Activated CD8-positive, alpha-beta memory T cell treated with anti-CD3 and anti-CD28 coated beads, Interleukin-2, amount 10 ng/mL, durations not matched to agents 7 days and 5 days (primary cell): Measurements from ENCODE around the gene VAC14. TPM values are rescaled to one million over a fixed set of nuclear protein-coding genes. Genes with fewer than 3 reads are reported as not detected.

ENCODE experiments used
- ATAC-seq: fragments of 150-1000 bp; cut with Tn5 transposase; one replicate; pipeline ENCODE4 v1.10.0; 2021; ENCODE audit warnings: moderate library complexity
- CTCF ChIA-PET: fragments of 350-600 bp; sonication (Branson Sonifier 250); formaldehyde crosslinking; loops from one replicate; lab custom pipeline; 2021; ENCODE audit warnings: antibody characterized with exemption; lab: Charles Lee
- DNase-seq: peaks from one replicate; pipeline ENCODE4 v3.0.0-alpha.2; 2020
- H3K27ac Mint-ChIP-seq: one replicate; pipeline ENCODE4 v1.8.0; 2021; ENCODE audit warnings: mild to moderate bottlenecking, mixed read lengths
- H3K27me3 Mint-ChIP-seq: one replicate; pipeline ENCODE4 v1.8.0; 2021; ENCODE audit warnings: mixed read lengths
- H3K36me3 Mint-ChIP-seq: one replicate; pipeline ENCODE4 v1.8.0; 2021; ENCODE audit warnings: mild to moderate bottlenecking, mixed read lengths
- H3K4me1 Mint-ChIP-seq: one replicate; pipeline ENCODE4 v1.8.0; 2021; ENCODE audit warnings: mixed read lengths
- H3K4me3 Mint-ChIP-seq: one replicate; pipeline ENCODE4 v1.8.0; 2021; ENCODE audit warnings: mild to moderate bottlenecking, moderate library complexity, mixed read lengths
- H3K9me3 Mint-ChIP-seq: one replicate; pipeline ENCODE4 v1.8.0; 2022; ENCODE audit warnings: low read depth, mixed read lengths
- total RNA-seq, 2 experiments: library from RNA; stranded (reverse); gene quantifications; one replicate each; pipeline ENCODE4 v1.2.3, GENCODE V29; 2021

VAC14 gene
- total RNA-seq, 2 experiments from 2014 or later, result 36.2 to 38.6 TPM

DNA sequence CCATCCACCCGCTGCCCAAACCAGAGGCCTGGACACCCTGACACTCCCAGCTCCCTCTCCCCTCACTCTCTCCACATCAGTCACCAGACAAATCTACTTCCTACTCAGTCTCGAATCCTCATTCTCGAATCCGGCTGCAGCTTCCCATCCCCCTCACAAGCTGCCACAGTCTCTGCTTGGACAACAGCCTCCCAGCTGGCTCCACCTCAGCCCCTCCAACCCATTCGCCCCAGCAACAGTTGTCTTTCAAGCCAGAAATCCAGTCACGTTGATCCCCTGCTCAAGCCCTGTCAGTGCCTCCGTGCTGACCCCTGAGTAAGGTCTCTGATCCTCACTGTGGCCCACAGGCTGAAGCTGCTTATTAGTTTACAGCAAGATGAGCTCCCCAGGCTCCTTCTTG lies 70.9 kb downstream of the VAC14 start:
- H3K4me3 Mint-ChIP-seq, result no peak overlapping the region
- H3K4me1 Mint-ChIP-seq, result no peaks in the 10 kb centered on the region
- H3K36me3 Mint-ChIP-seq, result peaks cover 3% of the 10 kb centered on the region
- H3K9me3 Mint-ChIP-seq, result no peaks in the 10 kb centered on the region
- no peak overlapping the region for H3K27ac Mint-ChIP-seq
- no peaks in the 10 kb centered on the region for H3K27me3 Mint-ChIP-seq
- DNase-seq (no peak), ATAC-seq (no peak)
- CTCF ChIA-PET, result no interaction called here

DNA sequence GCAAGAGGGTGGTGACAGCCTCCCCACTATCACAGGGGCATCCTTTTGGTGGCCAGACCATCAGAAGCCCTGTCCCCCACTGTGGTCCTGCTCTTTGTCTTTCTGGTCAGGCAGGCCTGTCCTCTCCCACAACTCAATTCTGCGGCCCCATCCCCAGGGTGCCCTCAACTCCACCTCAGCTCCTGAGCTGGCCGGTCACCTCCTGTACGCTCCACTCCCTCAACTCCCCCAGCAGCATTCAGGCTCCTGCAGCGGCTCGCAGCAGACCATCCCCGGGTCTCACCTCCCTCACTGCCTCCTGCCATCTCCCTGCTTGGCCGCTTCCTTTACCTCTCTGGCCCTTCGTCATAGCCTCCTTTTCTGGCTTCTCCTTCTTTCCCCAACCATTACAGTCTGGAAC lies 71.7 kb downstream of the VAC14 start:
- CTCF ChIA-PET, result no interaction called here

DNA sequence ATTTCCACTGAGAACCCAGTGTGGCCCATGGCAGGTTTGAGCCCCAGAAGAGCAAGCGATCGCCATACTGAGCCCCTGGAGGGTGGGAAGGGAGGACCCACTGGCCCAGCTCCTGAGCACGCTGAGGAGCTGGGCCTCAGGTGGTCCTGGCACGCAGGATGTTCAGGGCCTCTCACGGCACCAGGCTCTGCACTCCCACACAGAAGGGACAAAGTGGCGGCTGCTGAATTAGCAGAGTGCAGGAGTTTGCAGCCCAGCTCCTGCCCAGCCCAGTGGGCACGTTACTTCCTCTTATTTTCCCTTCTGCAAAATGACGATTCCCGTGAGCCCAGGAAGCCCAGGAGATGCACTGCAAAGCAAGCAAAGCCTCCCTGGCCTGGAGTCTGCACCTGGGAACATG lies 72.8 kb downstream of the VAC14 start:
- Mint-ChIP-seq H3K4me3 (no peak overlapping the region), H3K27ac (no peak overlapping the region), H3K4me1 (no peaks in the 10 kb centered on the region), H3K27me3 (no peaks in the 10 kb centered on the region), H3K36me3 (peaks cover 3% of the 10 kb centered on the region), H3K9me3 (no peaks in the 10 kb centered on the region)
- DNase-seq (no peak), ATAC-seq (no peak)
- CTCF ChIA-PET, result interaction anchor here (0.8 to 2.0 kb wide), 2 partner anchors 42 to 43 kb away, joined by 3 to 8 read pairs; no protein-coding TSS in a partner anchor

More for the DNA sequence above, 71.7 kb downstream of the VAC14 start:
- DNase-seq, result no peak
- H3K4me1 Mint-ChIP-seq, result no peaks in the 10 kb centered on the region
- H3K9me3 Mint-ChIP-seq, result no peaks in the 10 kb centered on the region
- no peak for ATAC-seq
- H3K4me3 Mint-ChIP-seq, result no peak overlapping the region
- no peak overlapping the region for H3K27ac Mint-ChIP-seq
- H3K36me3 Mint-ChIP-seq, result peaks cover 3% of the 10 kb centered on the region
- H3K27me3 Mint-ChIP-seq, result no peaks in the 10 kb centered on the region

DNA sequence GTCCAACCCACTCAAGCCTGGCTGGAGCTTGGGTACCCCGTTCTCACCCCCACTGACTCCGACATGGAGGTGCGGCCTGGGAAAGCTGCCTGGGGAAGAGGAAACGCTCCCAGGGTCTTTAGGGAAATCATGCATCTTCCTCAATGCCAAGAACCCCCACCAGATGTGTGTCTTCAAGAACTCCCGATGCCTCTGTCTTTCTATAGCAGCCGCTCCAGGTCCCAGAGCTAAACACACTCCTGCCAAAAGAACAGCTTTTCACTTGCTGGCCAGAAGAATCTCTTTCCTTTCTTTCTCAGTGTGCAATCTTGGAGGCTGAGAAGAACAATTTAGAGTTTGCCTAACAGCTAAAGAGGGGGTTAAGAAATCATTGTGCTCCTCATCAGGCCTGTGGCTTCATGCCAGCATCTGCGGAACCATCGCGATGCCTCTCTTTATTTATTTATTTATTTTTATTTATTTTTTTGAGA lies 74.0 kb downstream of the VAC14 start:
- no peaks in the 10 kb centered on the region for H3K27me3 Mint-ChIP-seq
- H3K4me1 Mint-ChIP-seq, result no peaks in the 10 kb centered on the region
- H3K9me3 Mint-ChIP-seq, result no peaks in the 10 kb centered on the region
- no peaks in the 10 kb centered on the region for H3K36me3 Mint-ChIP-seq
- CTCF ChIA-PET, result interaction anchor here (2.0 kb wide), 1 partner anchor 44 kb away, joined by 8 read pairs; no protein-coding TSS in a partner anchor
- DNase-seq (no peak), ATAC-seq (no peak)
- no peak overlapping the region for H3K27ac Mint-ChIP-seq
- H3K4me3 Mint-ChIP-seq, result no peak overlapping the region

DNA sequence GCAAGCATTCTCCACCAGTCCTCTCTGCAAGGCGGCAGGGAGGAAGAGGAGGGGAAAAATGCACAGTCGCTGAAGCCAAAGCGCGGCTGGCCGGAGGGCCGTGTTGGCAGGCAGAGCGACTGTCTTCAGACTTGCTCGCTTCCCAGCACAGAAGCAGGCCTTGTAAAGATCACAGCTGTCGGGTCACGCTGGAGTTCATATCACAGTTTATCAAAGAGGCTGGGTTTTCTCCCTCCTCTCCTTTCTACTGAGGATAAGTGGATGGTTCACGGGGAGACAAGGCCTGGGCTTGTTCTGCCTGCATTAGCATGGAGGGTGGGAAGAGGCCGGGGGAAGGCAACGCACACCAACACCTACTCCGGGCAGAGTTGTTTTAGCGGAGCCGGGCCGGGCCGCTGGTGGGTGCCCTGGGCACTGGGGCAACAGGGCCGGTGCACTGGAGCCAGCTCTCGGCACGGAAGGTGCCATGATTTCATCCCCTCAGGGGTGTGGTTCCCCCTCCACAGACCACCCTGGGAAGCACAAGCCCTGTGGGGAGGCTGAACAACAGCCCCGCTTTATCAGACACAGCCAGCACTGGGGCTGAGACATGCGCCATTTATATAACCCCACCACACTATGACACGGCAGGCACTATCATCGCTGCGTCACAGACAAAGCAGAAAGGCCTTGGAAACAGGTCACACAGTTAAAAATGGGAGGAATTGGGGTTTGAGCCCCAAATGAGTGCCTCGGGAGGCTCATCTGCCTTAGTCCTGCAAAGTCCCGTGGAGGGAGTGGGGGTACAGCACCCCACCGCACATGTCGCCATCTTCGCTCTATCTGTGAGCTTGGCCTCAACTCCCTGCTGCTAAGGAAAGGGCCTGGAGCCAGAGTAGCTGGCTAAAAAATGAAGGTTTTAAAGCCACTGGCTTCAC lies 74.8 kb downstream of the VAC14 start:
- H3K36me3 Mint-ChIP-seq, result no peaks in the 10 kb centered on the region
- H3K9me3 Mint-ChIP-seq, result no peaks in the 10 kb centered on the region
- no peak overlapping the region for H3K27ac Mint-ChIP-seq
- ATAC-seq (no peak), DNase-seq (no peak)
- H3K27me3 Mint-ChIP-seq, result no peaks in the 10 kb centered on the region
- CTCF ChIA-PET, result interaction anchor here (1.1 to 2.0 kb wide), 2 partner anchors 44 to 45 kb away, joined by 3 to 8 read pairs; no protein-coding TSS in a partner anchor
- H3K4me1 Mint-ChIP-seq, result no peaks in the 10 kb centered on the region
- no peak overlapping the region for H3K4me3 Mint-ChIP-seq

DNA sequence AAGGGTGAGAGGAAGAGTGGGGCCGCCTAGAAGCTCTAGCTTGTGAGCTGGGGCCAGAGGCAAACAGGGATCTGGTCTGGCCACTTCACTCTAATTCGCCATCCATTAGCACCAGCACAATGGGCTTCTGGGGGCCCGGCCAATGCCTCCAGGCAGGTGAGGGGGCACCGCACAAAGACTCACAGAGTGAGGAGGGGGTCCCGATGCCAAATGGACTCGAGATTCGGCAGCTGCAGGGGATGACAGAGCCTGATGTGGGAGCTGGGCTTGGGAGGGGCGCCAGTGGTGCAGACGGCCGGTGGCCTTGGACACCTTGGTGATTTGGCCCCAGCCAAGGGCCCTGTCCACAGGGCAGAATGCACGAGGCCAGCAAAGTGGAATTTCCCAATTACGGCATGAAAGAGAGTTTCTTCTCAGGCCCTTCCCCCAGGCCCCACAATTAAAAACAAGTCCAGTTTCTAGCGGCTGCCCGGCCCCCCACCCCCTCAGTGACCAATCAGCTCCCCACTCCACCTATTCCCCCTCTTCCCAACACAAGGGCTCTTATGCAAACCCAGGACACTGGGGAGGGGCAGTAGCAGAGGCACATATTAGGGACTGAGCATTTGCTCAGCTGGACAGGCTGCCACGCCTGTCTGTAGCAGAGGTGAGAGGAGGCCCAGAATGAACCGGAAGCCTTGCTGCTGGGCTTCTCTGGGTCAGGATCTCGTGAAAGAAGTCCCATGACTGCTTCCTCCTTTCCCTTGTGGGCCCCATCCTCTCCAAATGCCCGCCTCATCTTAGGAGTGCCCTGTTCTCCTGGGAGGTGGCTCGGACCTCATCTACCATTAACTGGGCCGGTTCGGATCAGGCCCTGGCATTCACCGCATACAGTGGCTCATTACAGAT lies 75.7 kb downstream of the VAC14 start:
- no peak for DNase-seq
- CTCF ChIA-PET, result interaction anchor here (1.1 kb wide), 2 partner anchors 44 to 46 kb away, joined by 3 read pairs; no protein-coding TSS in a partner anchor
- Mint-ChIP-seq H3K27ac (no peak overlapping the region), H3K4me3 (no peak overlapping the region), H3K4me1 (no peaks in the 10 kb centered on the region), H3K36me3 (no peaks in the 10 kb centered on the region), H3K9me3 (no peaks in the 10 kb centered on the region), H3K27me3 (no peaks in the 10 kb centered on the region)
- ATAC-seq, result no peak

DNA sequence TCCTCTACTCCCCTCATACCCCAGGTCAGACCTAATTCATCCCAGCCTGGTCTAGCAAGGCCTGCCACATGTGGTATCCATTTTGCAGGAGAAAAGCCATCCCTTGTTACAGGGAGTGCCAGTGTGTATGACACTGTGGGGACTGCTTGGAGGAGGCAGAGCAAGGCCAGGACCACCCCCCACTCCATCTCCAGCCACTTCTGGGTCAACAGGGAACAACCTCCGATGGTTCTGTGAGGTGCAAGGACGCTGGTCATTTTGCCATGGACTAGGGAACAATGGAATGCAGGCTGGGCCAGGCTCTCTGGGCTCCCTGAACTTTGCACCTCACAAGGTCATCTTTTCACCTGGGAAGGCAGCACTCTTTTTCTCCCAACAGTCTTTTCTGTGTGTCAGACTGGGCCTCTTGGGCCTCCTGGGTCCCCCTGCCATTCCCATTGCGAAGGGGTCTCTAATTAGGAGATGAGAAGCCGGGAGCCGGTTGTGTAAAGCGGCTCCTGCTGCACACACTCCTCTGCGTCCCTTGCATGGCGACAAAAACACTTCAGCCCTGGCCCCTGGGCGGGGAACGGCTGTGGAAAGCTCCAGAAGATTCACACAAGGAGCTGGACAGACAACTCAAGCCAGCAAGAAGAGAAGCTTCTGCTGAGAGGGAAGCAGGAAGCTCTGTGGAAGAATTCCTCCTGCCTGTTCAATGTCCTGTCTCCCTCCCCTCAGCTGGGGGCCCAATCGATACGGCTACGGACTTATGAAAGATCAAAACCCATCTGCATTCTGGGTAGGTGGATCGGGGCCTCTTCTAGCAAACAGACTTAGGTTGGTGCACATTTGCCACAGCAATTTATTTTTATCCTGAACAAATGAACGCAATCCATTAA lies 76.6 kb downstream of the VAC14 start:
- H3K36me3 Mint-ChIP-seq, result peaks cover 5% of the 10 kb centered on the region
- no peaks in the 10 kb centered on the region for H3K4me1 Mint-ChIP-seq
- CTCF ChIA-PET, result interaction anchor here (1.1 kb wide), 1 partner anchor 44 kb away, joined by 3 read pairs; no protein-coding TSS in a partner anchor

DNA sequence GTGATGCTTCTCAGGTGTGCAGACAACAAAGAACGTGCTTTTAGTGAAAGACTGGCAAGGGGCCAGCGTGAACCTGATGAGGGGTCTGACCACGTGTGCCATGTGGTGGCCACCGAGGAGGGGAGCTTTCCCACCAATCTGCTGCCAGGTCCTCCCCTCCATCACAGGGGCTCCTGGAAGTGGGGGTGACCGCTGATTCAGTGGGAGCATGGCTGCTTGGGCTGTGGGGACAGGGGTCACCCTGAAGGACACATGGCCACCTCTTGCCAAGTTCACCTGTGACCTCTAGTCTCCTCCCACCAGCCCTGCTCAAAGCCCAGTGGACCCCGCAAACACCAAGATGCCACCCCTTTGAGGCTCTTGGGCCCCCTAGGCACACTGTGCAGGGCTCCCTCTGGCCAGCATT lies 77.2 kb downstream of the VAC14 start:
- no peaks in the 10 kb centered on the region for H3K4me1 Mint-ChIP-seq
- H3K27ac Mint-ChIP-seq, result no peak overlapping the region
- CTCF ChIA-PET, result no interaction called here
- no peaks in the 10 kb centered on the region for H3K9me3 Mint-ChIP-seq
- ATAC-seq, result no peak
- H3K27me3 Mint-ChIP-seq, result no peaks in the 10 kb centered on the region
- peaks cover 5% of the 10 kb centered on the region for H3K36me3 Mint-ChIP-seq
- DNase-seq, result no peak
- H3K4me3 Mint-ChIP-seq, result no peak overlapping the region

More for the DNA sequence above, 76.6 kb downstream of the VAC14 start:
- H3K27ac Mint-ChIP-seq, result no peak overlapping the region
- no peaks in the 10 kb centered on the region for H3K9me3 Mint-ChIP-seq
- no peaks in the 10 kb centered on the region for H3K27me3 Mint-ChIP-seq
- H3K4me3 Mint-ChIP-seq, result no peak overlapping the region
- DNase-seq (no peak), ATAC-seq (no peak)

DNA sequence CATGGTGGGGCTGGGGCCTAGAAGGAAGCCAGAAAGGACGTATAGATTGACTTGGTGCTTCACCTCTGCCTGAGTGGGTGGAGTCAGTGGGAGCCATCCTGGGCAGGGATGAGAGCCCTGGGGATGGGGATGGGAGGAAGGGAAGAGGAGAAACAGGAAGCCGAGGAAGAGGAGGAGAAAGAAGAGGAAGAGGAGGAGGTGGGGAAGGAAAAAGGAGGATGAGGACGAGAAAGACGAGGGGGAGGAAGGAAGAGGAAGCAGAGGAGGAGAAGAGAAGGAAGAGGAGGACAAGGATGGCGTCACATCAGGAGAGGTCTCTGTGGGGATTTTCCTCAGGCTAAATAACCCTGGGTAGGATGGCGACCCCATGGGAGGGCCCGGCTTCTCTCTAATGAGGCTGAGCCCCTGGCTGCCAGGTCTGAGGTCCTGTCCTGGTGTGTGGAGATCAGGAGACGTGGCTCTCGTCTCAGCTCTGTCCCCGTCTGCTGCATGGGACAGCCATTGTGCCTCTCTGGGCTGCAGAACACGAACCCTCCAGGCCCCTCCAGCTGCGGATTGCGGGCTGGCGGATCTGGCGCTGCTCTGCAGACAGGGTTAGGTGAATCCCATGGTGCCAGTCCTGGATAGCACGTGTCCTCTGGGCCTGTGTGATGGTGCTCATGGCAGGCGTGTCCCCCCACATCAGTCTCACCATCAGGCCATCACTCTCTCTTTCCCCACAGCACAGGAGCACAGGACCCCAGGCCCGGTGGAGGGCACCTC lies 79.6 kb downstream of the VAC14 start:
- Mint-ChIP-seq H3K27ac (no peak overlapping the region), H3K4me3 (no peak overlapping the region), H3K4me1 (no peaks in the 10 kb centered on the region), H3K36me3 (peaks cover 5% of the 10 kb centered on the region), H3K9me3 (no peaks in the 10 kb centered on the region), H3K27me3 (no peaks in the 10 kb centered on the region)
- ATAC-seq (no peak), DNase-seq (no peak)
- CTCF ChIA-PET, result no interaction called here

DNA sequence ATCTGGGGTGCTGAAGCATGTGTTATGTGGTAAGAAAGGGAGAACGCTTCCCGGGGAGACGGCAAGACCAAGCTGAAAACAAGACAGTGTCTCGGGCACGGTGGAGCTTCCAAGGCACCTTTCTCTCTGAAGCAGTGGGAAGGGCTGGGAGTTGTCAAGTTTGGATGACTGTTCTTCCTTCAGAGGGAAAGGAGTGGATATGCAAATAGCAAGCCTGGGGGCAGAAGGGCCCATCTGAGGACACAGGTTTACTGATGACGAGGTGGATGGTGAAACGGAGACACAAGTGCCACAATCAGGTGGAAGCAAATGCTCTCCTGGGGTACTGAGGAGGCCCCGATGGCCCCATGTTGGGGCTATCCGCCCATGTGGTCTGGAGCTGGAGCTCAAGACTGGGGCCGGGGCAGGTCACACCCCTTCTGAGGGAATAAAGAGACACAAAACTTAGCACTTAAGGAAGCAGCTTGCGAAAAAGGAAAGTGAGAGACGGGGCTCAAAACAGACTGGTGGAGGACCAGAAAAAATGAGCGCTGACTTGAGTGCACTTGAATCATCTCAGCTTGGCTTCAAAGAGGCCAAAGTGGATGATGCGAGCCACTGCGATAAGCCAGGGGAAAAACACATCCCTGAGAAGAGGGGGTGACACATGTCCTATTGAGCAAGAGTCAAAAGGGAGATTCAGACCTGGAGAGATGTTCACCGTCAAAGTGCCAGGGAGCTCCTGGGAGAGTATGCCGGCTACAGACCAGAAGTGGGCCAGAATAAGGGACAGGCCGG lies 80.3 kb downstream of the VAC14 start:
- ATAC-seq (no peak), DNase-seq (no peak)
- Mint-ChIP-seq H3K27ac (no peak overlapping the region), H3K36me3 (peaks cover 5% of the 10 kb centered on the region), H3K4me3 (no peak overlapping the region), H3K4me1 (no peaks in the 10 kb centered on the region), H3K27me3 (no peaks in the 10 kb centered on the region), H3K9me3 (no peaks in the 10 kb centered on the region)
- CTCF ChIA-PET, result interaction anchor here (1.5 kb wide), 1 partner anchor 49 kb away, joined by 3 read pairs; no protein-coding TSS in a partner anchor

DNA sequence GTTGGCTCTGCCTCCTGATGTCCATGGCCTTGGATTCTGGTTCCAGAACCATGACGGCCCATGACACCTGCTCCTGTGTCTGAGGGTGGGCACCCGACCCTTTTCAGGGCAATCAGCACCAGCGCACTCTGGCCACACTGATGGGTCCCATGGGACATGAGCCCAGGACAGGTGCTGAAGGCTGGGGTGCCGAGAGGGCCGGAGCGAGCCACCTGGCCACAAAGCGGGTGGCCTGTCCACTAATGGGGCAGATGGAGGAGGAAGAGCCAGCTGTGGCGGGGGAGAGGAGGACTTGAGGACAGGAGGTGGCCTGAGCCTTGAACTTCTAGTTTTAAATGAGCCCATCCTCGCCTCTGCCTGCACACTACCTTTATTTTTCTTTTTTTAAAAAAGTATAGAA lies 83.9 kb downstream of the VAC14 start:
- DNase-seq, result no peak
- Mint-ChIP-seq H3K4me3 (no peak overlapping the region), H3K36me3 (peaks cover 5% of the 10 kb centered on the region), H3K27ac (no peak overlapping the region), H3K27me3 (no peaks in the 10 kb centered on the region), H3K4me1 (no peaks in the 10 kb centered on the region), H3K9me3 (no peaks in the 10 kb centered on the region)
- CTCF ChIA-PET, result no interaction called here
- no peak for ATAC-seq
